Mesendoderm (in vitro differentiated cells): Measurements from ENCODE around the gene POLR2J3.
"Not testable (repeated sequence)": the region's sequence is repeated elsewhere in the genome, so short reads cannot be mapped to it uniquely, and the experiment has no call there.

Experiments
- DNase-seq: peaks from one replicate; pipeline ENCODE4 v3.0.0; 2013
- H2AK5ac ChIP-seq: 2 replicates; pipeline ENCODE4 v1.6.1; 2013; ENCODE audit warnings: low read length, inconsistent platforms
- H2BK120ac ChIP-seq: 2 replicates; pipeline ENCODE4 v1.6.1; 2013; ENCODE audit warnings: low read depth, mild to moderate bottlenecking, low read length, moderate library complexity, mixed read lengths
- H2BK15ac ChIP-seq: replicated peaks from 2 replicates; pipeline ENCODE4 v1.6.1; 2013; ENCODE audit warnings: low read depth, mild to moderate bottlenecking, moderate library complexity
- H2BK5ac ChIP-seq: 2 replicates; pipeline ENCODE4 v1.6.1; 2013; ENCODE audit warnings: low read length, inconsistent platforms
- H3K18ac ChIP-seq: 2 replicates; pipeline ENCODE4 v1.6.1; 2013; ENCODE audit warnings: mild to moderate bottlenecking, low read length, mixed read lengths
- H3K23ac ChIP-seq: one replicate; pipeline ENCODE4 v1.6.1; 2013; ENCODE audit warnings: low read length
- H3K27ac ChIP-seq: 2 replicates; pipeline ENCODE4 v1.5.1; 2013; ENCODE audit warnings: low read depth, mild to moderate bottlenecking, inconsistent platforms, low read length, moderate library complexity
- H3K27me3 ChIP-seq: 2 replicates; pipeline ENCODE4 v1.6.1; 2013; ENCODE audit warnings: low read length, control low read depth, mild to moderate bottlenecking, inconsistent platforms; ENCODE audit not compliant: insufficient read depth, poor library complexity
- H3K36me3 ChIP-seq: 2 replicates; pipeline ENCODE4 v1.6.1; 2013; ENCODE audit warnings: low read length, inconsistent platforms; ENCODE audit not compliant: control insufficient read depth, insufficient read depth
- H3K4ac ChIP-seq: one replicate; pipeline ENCODE4 v1.6.1; 2013; ENCODE audit warnings: low read depth, mild to moderate bottlenecking, low read length, moderate library complexity
- H3K4me1 ChIP-seq: 2 replicates; pipeline ENCODE4 v1.6.1; 2013; ENCODE audit warnings: low read depth, low read length, inconsistent platforms; ENCODE audit not compliant: control insufficient read depth
- H3K4me2 ChIP-seq: 2 replicates; pipeline ENCODE4 v1.6.1; 2013; ENCODE audit warnings: low read length
- H3K4me3 ChIP-seq: 2 replicates; pipeline ENCODE4 v1.5.1; 2013; ENCODE audit warnings: mild to moderate bottlenecking, low read length
- H3K56ac ChIP-seq: one replicate; pipeline ENCODE4 v1.6.1; 2013; ENCODE audit warnings: low read length
- H3K79me1 ChIP-seq: 2 replicates; pipeline ENCODE4 v1.6.1; 2013; ENCODE audit warnings: low read length, inconsistent platforms
- H3K79me2 ChIP-seq: 2 replicates; pipeline ENCODE4 v1.6.1; 2013; ENCODE audit warnings: mild to moderate bottlenecking, low read length; ENCODE audit not compliant: control insufficient read depth, insufficient read depth
- H3K9ac ChIP-seq: 2 replicates; pipeline ENCODE4 v1.6.1; 2013; ENCODE audit warnings: low read length, inconsistent platforms
- H4K5ac ChIP-seq: one replicate; pipeline ENCODE4 v1.6.1; 2013; ENCODE audit warnings: low read length
- H4K8ac ChIP-seq: one replicate; pipeline ENCODE4 v1.6.1; 2013; ENCODE audit warnings: low read depth, mild to moderate bottlenecking, control low read depth, low read length, moderate library complexity
- WGBS: extraction: QIAGEN DNeasy Blood & Tissue Kit; methylation state at CpG from one replicate; pipeline ENCODE4 v1.1.7; 2013; ENCODE audit warnings: low lambda C conversion rate, missing lambda C conversion rate; ENCODE audit not compliant: insufficient coverage; ENCODE audit errors: extremely low coverage; 5-methylcytosine and 5-hydroxymethylcytosine counted together

Gene POLR2J3

DNA sequence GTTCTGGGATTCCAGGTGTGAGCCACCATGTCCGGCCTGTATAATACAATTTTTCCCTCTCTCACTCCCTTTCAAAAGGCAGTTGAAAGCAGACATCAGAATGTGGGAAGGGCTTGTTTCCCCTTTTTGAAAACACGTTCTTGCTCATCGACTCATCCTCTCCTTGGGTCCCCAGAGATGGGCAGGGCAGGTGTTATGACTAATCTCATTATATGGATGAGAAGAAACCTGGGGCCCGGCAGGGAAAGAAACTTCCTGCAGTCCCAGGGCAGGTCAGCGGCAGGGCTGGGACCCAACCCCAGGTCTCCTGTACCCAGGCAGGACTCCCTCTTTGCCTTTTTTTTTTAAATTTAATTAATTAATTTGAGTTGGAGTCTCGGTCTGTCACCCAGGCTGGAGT, 26.0 kb downstream of the POLR2J3 start:
- no CpG with 5 or more reads among the region's 6 CpGs for WGBS
- H3K4me3 ChIP-seq: not testable (repeated sequence)

DNA sequence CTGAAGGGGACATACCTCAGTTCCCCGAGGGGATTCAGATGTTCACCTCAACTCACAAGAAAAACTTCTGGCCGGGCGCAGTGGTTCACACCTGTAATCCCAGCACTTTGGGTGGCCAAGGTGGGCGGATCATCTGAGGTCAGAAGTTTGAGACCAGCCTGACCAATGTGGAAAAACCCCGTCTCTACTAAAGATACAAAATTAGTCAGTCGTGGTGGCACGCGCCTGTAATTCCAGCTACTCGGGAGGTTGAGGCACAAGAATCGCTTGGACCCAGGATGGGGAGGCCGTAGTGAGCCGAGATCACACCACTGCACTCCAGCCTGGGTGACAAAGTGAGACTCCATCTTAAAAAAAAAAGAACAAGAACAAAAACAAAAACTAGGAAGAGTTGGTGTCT, 27.1 kb downstream of the POLR2J3 start:
- H2BK5ac ChIP-seq, H3K56ac ChIP-seq, H3K36me3 ChIP-seq, H3K23ac ChIP-seq, H3K4ac ChIP-seq, H3K4me3 ChIP-seq, H2BK15ac ChIP-seq, H3K27me3 ChIP-seq, H3K4me2 ChIP-seq, H3K79me1 ChIP-seq, H4K5ac ChIP-seq, H2AK5ac ChIP-seq, H3K79me2 ChIP-seq, H3K4me1 ChIP-seq, H3K27ac ChIP-seq, DNase-seq, H3K18ac ChIP-seq, H3K9ac ChIP-seq, H4K8ac ChIP-seq, H2BK120ac ChIP-seq: not testable (repeated sequence)
- WGBS: no CpG with 5 or more reads among the region's 12 CpGs

More for the DNA sequence above, 26.0 kb downstream of the POLR2J3 start:
- not testable (repeated sequence) for H2AK5ac ChIP-seq, H2BK5ac ChIP-seq, H2BK120ac ChIP-seq, H4K5ac ChIP-seq, H3K27me3 ChIP-seq, H3K36me3 ChIP-seq, DNase-seq, H3K56ac ChIP-seq, H3K4me2 ChIP-seq, H3K23ac ChIP-seq, H3K27ac ChIP-seq, H4K8ac ChIP-seq, H3K4ac ChIP-seq, H2BK15ac ChIP-seq, H3K9ac ChIP-seq, H3K79me1 ChIP-seq, H3K18ac ChIP-seq, H3K79me2 ChIP-seq, H3K4me1 ChIP-seq

DNA sequence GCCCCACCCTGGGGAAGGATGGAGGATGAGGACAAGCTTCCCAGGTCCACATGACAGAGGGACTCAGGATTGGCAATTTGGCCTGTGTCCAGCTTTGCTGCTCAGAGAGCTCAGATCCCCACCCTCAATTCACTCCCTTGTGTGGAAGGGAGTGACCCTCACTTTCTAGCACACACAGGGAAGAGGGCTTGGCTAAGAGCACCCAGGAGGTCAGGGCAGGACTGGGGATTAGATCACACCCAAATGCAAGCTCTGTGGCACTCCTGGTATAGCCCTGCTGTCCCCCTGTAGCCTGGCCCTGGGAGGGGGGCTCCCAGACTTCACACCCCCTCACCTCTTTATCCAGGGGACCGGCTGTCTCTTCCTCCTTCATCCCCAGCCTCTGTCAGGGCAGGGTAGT, 28.0 kb downstream of the POLR2J3 start:
- H3K4me2 ChIP-seq, H3K36me3 ChIP-seq, H3K9ac ChIP-seq, H2AK5ac ChIP-seq, H3K27ac ChIP-seq, H3K56ac ChIP-seq, H3K4ac ChIP-seq, H4K8ac ChIP-seq, DNase-seq, H3K18ac ChIP-seq, H3K4me3 ChIP-seq, H3K27me3 ChIP-seq, H3K4me1 ChIP-seq, H2BK120ac ChIP-seq, H4K5ac ChIP-seq, H2BK15ac ChIP-seq, H3K23ac ChIP-seq, H3K79me1 ChIP-seq, H2BK5ac ChIP-seq, H3K79me2 ChIP-seq: not testable (repeated sequence)
- WGBS: no CpG with 5 or more reads among the region's 1 CpG

DNA sequence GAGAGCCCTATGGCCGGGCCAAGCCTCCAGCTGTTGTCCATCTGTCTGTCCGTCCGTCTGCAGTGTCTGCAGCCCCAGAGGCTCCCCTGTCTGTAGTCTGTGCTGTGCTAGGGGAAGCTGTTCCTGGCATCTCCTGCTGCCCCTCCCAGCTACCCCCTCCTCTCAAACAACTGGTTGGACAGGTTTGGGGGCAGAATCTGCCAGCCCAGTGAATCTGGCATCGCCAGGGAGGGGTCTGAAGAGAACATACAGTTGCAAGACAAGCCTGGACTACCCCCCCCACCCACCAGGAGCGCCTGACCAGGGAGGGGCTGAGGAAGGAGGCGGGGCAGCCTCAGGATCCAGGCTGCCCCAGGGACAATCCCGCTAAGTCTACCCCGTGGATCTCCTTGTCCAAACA, 28.8 kb downstream of the POLR2J3 start, which contains the start of gene UPK3BL2:
UPK3BL2 (minus strand) TSS at position 101 of the 400 bp plus-strand sequence; CDS start at position 41, 60 bp downstream.
- H4K5ac ChIP-seq, H3K27ac ChIP-seq, H3K18ac ChIP-seq, H3K27me3 ChIP-seq, H2AK5ac ChIP-seq, H3K9ac ChIP-seq, H3K4me2 ChIP-seq, H2BK5ac ChIP-seq, H3K23ac ChIP-seq, DNase-seq, H3K56ac ChIP-seq, H3K79me2 ChIP-seq, H3K4me1 ChIP-seq, H3K79me1 ChIP-seq, H2BK120ac ChIP-seq, H3K4ac ChIP-seq, H2BK15ac ChIP-seq, H3K4me3 ChIP-seq, H3K36me3 ChIP-seq, H4K8ac ChIP-seq: not testable (repeated sequence)
- no CpG with 5 or more reads among the region's 8 CpGs for WGBS

DNA sequence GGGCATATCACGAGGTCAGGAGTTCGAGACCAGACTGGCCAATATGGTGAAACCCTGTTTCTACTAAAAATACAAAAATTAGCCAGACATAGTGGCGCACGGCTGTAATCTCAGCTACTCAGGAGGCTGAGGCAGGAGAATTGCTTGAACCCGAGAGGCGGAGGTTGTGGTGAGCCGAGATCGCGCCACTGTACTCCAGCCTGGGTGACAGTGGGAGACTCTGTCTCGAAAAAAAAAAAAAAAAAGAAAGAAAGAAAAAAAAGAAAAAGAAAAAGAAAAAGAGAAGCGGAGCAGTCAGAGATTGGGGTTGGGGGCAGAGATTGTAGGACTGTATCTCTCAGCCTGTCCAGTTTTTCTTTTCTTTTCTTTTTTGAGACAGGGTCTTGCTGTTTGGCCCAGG, 29.6 kb downstream of the POLR2J3 start:
- H3K4me3 ChIP-seq, H4K5ac ChIP-seq, H3K9ac ChIP-seq, H3K4me2 ChIP-seq, H3K27me3 ChIP-seq, DNase-seq, H3K79me1 ChIP-seq, H3K4ac ChIP-seq, H3K18ac ChIP-seq, H3K27ac ChIP-seq, H3K4me1 ChIP-seq, H3K23ac ChIP-seq, H3K36me3 ChIP-seq, H2AK5ac ChIP-seq, H4K8ac ChIP-seq, H3K56ac ChIP-seq, H2BK15ac ChIP-seq, H2BK120ac ChIP-seq, H3K79me2 ChIP-seq, H2BK5ac ChIP-seq: not testable (repeated sequence)
- WGBS: no CpG with 5 or more reads among the region's 11 CpGs

DNA sequence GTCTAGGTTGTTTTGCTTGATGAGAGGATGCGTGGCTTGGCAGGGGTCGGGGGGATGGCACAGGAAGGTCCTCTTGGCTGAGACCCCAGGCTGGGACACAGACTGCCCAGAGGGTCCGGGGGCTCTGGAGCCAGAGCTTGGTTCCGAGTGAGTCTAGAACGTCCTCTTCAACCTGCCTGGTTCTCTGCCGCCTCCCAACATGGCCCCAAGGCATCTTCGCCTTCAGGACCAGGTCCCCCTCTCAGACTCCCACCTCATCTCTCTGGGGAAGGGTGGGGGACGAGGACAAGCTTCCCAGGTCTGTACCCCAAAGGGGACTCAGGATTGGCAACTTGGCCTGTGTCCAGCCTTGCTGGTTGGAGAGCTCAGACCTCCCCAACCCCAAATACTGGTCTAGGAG, 30.3 kb downstream of the POLR2J3 start:
- not testable (repeated sequence) for H3K9ac ChIP-seq, H2BK120ac ChIP-seq, H3K4ac ChIP-seq, H2AK5ac ChIP-seq, H3K4me2 ChIP-seq, H2BK5ac ChIP-seq, H3K4me1 ChIP-seq, H3K23ac ChIP-seq, DNase-seq, H3K18ac ChIP-seq, H3K79me1 ChIP-seq, H3K27ac ChIP-seq, H3K79me2 ChIP-seq, H3K36me3 ChIP-seq, H2BK15ac ChIP-seq, H4K8ac ChIP-seq, H3K4me3 ChIP-seq, H3K56ac ChIP-seq, H3K27me3 ChIP-seq, H4K5ac ChIP-seq
- WGBS: no CpG with 5 or more reads among the region's 8 CpGs
